Posterior vena cava (tissue), 2 donors: ENCODE results near the gene N4BP2. TPM values are rescaled to one million over a fixed set of nuclear protein-coding genes. Genes with fewer than 3 reads are reported as not detected.
"Not testable (repeated sequence)": the region's sequence is repeated elsewhere in the genome, so short reads cannot be mapped to it uniquely, and the experiment has no call there.

Source experiments
- DNase-seq: peaks from one replicate; pipeline ENCODE4 v3.0.0-alpha.2; 2020; ENCODE audit warnings: low spot score
- intact Hi-C, 2 donors: fragments of 100-400 bp; cut with DNase I; formaldehyde crosslinking; loops; one replicate each; pipeline versions ENCODE4 v1.14.1 to v1.14.2; 2022 to 2023
- total RNA-seq, 2 donors: library from RNA; stranded (reverse); fragmentation: NEBNext Ultra II Directional; extraction: Animal tissue kit (Norgen Biotek cat#: 25700); gene quantifications; one replicate each; pipeline ENCODE4 v1.2.1, GENCODE V29; 2021
- donor health status: DM: yes; HTN: yes; CAD: no.
- donor health status: DM: yes; HTN: yes; CAD: no.

N4BP2 gene
- total RNA-seq, 2 donors from 2014 or later = 7.9 to 9.1 TPM

DNA sequence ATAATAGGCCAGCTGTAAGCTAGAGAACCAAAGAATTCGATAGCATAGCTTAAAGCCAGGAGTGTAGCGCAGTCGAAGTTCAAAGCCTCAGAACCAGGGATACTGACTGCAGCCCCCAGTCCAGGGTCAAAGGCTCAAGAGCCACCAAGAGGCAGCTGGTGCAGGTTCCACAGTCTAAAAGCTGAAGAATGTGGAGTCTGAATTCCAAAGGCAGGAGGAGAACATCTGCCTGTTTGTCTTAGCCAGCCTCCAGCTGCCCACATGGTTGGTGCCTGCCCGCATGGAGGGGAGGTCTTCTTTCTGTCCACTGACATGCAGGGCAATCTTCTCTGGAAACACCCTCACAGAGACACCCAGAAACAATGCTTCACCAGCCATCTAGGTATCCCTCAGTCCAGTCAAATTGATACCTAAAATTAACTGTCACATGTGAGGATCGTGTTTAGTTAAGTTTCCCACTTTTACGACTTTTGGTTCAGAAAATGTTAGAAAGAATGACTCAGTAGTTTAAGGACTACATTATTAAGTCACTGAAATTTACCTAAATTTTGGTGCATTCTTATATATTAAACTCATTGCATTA, 87.4 kb downstream of the N4BP2 start:
- DNase-seq = no peak
- intact Hi-C loops = no loop called here

DNA sequence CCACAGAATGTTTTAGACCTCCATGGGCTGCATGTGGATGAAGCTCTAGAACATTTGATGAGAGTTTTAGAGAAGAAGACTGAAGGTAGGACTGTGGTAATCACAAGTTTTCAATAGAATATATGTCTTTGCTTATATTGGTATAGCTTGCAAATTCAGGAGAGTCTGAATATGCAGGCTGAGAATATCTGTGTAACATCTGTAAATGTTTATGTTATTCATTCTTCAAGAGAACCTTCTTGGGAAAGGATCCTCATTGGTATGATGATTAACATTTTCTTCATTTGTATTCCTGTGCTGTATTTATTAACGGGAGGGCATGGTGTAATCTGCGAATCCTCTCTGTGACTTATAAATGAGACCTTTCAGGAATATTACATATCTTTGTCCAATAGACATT, 88.1 kb downstream of the N4BP2 start:
- intact Hi-C loops = loop anchor here in 1 of 2 donors (5.0 kb wide), 1 partner anchor 168 kb away; no protein-coding TSS in a partner anchor

DNA sequence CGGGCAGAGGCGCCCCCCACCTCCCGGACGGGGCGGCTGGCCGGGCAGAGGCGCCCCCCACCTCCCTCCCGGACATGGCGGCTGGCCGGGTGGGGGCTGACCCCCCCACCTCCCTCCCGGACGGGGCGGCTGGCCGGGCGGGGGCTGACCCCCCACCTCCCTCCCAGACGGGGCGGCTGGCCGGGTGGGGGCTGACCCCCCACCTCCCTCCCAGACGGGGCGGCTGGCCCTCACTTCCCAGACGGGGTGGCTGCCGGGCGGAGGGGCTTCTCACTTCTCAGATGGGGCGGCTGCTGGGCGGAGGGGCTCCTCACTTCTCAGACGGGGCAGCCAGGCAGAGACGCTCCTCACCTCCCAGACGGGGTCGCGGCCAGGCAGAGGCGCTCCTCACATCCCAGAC, 90.8 kb downstream of the N4BP2 start:
- not testable (repeated sequence) for DNase-seq
- intact Hi-C loops = loop anchor here in 1 of 2 donors (5.0 kb wide), 1 partner anchor 165 kb away; no protein-coding TSS in a partner anchor

More for the DNA sequence above, 88.1 kb downstream of the N4BP2 start:
- DNase-seq = no peak

DNA sequence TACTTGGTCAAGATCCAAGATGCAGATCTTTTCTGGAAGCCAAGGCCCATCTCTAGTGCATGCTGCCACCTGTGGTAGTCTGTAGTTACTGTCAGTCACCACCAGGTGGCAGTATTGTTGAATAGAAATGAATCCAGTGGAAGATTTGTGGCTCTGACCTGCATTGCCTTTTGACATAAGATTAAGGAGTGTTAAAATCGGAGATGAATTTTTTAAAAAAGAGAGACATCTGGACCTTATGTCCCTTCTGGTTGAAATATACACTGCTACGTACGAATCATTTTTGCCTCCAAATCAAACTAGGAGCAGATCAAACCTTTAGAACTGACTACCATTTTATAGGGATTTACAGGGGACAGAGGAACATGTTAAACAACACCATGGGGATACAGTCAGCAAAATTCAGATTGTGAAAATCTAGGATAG, 93.3 kb downstream of the N4BP2 start:
- DNase-seq = no peak
- intact Hi-C loops = loop anchor here in 1 of 2 donors (5.0 kb wide), 1 partner anchor 162 kb away; no protein-coding TSS in a partner anchor

DNA sequence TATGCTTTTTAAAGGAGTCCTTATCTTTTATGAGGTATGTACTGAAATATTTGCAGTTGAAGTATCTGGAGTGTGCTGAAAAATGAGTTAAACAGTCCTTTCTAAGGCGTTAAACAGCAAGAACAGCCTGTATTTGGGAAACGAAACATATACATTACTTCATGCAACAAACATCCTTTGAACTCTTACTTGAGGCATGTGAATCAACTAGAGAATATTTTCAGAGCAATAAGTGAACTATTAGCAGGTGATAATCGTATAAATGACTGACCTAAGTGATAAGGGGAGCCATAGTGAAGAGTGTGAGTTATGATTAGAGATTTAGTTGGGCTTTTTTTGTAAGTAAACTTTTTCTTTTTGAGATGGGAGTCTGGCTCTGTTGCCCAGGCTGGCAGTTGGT, 94.3 kb downstream of the N4BP2 start:
- no peak for DNase-seq
- intact Hi-C loops = no loop called here

DNA sequence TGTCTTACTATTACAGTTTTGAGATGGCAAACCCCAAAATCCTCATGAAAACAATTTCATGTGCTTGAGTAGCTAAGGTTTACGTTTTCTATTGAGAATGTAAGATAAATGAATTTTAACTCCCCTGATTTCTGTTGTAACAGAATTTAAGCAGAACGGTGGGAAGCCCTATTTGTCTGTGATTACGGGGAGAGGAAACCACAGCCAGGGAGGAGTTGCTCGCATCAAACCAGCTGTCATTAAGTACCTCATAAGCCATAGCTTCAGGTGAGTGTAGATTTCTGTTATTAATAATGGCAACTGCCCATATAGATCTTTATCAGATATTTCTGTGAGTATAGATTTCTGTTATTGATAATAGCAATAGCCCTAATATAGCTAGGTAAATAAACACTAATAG, 96.0 kb downstream of the N4BP2 start:
- no peak for DNase-seq
- intact Hi-C loops = no loop called here

DNA sequence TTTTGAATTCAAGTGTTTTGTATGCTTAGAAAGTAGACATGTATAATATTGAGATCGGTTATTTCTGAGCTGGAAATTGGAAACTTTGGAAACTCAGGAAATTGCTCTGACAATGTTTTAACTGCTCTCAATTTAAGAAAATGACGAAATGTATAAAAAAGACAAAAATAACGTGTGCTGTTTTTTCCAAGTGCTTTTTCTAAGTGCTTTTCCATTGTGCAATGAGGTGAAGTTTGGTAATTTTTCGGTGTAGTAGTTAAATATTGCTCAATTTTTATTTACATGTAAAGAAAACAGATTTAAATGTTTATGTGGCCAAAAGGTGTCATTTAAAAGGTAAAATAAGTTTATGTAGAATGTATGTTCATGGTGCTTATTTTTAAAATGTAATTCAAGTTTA, 100.8 kb downstream of the N4BP2 start:
- no peak for DNase-seq
- intact Hi-C loops = no loop called here

DNA sequence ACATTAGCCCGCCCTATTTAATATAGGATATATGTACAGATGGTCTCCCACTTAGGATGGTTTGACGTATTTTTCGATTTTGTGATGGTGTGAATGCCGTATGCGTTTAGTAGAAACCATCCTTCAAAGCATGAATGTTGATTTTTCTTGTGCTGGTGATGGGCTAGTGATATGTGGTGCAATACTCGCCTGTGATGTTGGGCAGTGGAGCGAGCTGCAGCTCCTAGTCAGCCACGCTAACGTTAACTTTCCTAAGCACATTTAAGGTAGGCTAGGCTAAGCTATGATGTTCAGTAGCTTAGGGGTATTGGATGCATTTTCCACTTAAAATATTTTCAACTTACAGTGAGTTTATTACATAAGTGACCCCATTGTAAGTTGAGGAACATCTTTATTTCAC, 103.6 kb downstream of the N4BP2 start:
- intact Hi-C loops = loop anchor here in 1 of 2 donors (10.0 kb wide), 1 partner anchor 135 kb away; no protein-coding TSS in a partner anchor
- DNase-seq = no peak

DNA sequence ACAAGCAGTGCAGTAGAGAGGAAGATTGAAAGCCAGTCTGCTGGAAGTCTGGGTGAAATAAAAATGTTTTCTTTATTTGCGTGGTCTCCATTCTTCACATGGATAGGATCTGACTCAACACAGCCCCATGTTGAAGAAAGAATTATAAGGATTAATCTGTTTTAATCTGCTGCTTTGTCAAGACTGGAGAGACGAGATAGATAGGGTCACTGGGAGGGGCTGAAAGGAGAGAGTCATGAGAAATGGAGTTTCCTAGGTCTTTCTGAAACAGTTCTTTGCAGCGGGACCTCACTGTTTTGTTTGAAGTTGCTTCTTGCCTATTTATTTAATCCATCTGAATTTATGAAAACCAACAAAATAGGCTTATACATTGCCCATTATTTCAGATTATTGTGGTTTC, 107.8 kb downstream of the N4BP2 start:
- intact Hi-C loops = loop anchor here in 1 of 2 donors (10.0 kb wide), 1 partner anchor 130 kb away; no protein-coding TSS in a partner anchor
- DNase-seq = no peak

DNA sequence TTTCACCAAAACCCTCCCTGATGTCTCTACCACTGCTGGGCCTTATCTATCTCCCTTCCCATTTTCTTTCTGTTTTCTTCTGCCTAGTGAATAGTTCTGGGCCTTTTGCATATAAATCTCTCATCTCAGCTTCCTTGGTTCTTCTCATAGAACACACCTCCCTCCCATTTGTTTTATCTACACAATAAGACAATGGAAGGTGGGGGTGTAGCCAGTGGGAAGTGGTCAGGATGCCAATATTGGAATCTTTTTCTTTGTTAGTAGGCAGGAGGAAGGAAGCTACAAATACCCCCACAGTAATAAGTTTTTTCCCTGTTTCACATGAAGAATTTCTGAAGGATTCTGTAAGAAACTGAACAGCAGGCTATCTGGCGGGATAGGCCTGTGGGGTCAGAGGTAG, 109.3 kb downstream of the N4BP2 start:
- DNase-seq = no peak
- intact Hi-C loops = loop anchor here in 1 of 2 donors (10.0 kb wide), 1 partner anchor 129 kb away; no protein-coding TSS in a partner anchor

DNA sequence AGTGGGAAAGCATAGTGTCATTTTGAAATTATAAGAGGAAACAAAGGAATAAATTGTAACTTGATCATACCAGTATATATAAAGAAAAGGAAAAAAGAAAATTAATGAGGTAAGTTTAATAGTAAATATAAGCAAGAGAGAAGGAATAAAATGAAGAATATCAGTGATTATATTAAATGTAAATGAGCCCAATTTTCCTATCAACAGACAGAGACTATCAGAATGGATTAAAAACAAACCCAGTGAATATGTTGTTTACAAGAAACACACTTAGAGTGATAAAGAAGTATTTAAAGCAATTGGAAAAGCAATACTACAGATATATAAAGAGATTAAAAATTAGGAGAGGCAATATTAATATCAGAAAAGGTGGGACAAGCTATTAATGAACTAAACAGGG, 111.4 kb downstream of the N4BP2 start:
- intact Hi-C loops = loop anchor here in 1 of 2 donors (10.0 kb wide), 1 partner anchor 127 kb away; no protein-coding TSS in a partner anchor
- no peak for DNase-seq

DNA sequence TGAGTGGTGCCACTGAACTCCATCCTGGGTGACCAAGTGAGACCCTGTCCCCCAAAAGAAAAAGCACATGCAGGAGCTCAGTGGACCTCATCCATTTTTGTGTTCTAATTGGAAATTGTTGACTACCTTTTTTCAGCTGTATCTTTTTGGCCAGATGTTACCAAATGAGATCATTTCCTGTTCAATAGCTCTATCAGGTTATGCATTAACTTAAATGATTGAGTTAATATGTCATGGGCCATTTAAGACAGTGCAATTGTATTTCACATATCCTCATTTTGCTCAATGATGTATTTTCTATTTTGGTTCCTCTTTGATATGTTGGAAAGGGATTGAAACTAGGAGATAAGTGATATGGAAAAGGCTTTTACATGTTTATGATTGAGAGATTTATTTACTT, 113.9 kb downstream of the N4BP2 start:
- intact Hi-C loops = no loop called here
- DNase-seq = no peak

DNA sequence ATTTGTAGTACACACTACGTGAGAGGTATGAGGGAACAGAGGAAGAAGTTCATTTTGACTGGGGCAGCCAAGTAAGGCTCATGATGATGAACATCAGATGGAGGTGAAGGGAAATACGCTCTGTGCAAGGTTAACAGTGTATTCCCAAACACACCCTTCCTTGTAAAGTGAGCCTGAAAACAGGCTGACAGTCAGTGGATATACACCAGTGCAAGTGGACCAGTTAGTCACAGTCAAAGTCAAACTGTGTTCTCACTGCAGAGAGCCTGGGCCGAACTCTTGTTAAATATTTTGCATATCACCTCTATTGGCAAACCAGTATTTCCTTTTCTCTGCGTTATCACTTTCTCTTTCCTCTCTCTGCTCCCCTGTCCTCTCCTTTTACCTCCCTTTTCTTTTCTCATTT, 116.8 kb downstream of the N4BP2 start:
- no peak for DNase-seq
- intact Hi-C loops = no loop called here

DNA sequence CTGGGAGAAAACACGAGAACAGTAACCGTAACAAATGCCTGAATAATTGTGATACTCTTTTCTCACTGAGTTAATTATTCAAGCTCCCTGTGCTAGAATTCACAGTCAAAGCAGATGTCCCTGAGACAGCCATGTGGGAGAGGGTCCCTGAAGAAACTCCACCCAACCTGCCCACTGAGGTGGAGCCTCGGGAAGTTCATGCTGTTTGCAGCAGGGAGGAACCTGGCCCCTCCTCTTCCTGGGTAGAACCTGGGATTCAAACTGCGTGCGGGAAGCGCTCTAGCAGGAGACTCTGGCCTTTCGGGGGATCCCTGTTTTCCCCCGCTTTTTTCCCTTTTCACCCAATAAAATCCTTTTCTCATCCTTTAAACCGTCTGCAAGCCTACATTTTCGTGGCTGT, 120.0 kb downstream of the N4BP2 start:
- intact Hi-C loops = no loop called here

DNA sequence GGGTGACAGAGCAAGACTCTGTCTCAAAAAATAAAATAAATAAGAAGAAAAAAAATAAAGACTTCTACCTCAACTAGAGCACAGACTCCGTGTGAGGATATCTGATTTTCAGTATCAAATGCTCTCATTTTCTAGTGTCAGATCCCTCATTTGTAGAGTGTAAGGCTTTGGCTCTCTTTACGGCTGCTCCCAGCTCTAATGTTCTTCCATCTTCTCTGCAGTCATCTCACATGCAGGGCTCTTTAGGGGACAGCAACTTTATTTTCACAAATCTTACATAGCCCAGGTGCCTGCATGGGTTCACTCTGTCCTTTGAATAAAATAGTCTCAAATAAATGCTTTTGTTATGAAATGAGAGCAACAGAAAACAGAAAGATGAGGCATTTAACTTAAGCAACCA, 120.9 kb downstream of the N4BP2 start:
- DNase-seq = no peak
- intact Hi-C loops = no loop called here

More for the DNA sequence above, 120.0 kb downstream of the N4BP2 start:
- no peak for DNase-seq

DNA sequence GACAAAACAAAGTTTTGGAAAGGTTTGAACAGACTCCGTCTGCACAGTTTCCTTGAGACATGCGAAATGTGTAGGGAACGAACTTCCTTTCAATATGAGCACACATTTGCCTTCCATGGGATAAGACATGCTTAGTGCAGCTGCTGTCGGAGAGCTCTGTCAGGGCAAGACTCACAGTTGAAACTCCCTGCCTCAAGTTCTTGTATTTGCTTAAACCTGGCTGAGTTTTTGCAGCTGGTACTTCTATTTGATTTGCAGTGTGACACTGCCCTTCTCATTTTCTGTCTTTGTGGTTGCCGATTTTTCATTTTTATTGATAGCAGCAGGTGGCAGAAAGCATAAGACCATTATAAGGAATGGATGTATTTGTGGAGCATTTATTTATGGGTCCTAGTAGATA, 122.0 kb downstream of the N4BP2 start:
- no peak for DNase-seq
- intact Hi-C loops = no loop called here

DNA sequence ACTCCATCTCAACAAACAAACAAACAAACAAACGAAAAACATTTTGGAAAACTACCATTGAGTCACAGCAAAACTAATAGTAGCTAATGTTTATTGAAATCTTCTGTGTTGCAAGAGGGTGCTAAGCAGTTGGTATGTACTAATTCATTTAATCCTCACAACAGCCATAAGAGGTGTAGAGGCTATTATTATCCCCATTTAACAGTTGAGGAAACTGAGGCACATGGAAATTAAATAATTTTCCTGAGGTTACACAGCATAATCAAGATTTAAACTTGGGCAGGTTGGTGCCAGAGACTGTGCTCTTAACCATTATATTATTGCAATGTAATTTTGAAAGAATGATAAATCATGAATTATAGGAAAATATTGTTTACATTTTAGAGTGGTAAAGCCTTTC, 122.7 kb downstream of the N4BP2 start:
- intact Hi-C loops = no loop called here
- no peak for DNase-seq

DNA sequence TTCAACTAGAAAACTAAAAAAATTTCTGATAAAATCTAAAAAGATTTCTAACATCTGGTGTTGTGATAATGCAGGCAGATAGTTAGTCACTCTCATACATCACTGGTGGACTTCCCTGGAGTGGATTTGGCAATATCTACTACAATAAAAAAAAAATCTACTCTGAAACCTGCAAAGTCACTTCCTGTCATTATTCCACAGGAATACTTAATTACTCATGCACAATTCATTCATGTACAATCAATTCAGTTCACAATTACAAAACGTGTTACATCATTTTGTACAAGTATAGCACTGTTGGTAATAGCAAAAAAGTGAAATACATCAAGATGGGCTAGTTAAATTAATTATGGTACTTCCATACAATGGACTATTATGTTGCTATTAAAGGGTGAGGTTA, 123.7 kb downstream of the N4BP2 start:
- no peak for DNase-seq
- intact Hi-C loops = no loop called here

DNA sequence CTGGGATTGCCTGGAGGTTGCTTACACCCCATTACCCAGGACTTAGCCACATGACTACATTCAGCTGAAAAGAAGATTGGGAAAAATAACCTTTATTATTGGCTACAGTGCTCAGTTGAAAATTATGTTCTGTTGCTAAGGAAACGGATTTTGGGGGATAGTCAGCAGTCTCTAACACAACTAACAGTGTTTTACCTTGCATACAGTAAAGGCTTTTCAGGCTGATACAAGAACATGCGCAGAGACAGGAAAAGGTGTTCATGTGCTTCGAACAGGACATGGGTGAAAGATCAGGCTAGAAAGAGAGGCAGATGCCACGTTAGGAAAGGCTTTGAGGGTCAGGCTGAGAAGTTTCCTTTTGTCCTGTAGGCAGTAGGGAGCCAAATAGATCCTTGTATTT, 125.4 kb downstream of the N4BP2 start:
- intact Hi-C loops = no loop called here
- DNase-seq = no peak

DNA sequence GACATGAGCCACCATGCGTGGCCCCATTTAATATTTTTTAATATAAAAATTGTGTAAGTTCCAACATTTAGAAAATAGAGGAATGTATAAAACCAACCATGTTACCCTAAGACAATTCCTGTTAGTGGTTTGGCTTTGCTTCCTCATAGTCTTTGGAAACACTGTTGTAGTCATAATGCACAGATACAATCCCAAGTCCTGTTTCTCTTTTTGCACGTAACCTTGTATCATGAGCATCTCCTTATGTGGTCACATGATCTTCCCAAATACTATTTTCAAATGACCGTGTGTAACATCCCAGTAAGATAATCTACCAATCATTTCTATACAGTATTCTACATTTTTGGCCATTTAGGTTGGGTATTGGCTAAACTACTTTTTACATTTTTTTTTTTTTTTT, 126.3 kb downstream of the N4BP2 start:
- no peak for DNase-seq
- intact Hi-C loops = no loop called here

DNA sequence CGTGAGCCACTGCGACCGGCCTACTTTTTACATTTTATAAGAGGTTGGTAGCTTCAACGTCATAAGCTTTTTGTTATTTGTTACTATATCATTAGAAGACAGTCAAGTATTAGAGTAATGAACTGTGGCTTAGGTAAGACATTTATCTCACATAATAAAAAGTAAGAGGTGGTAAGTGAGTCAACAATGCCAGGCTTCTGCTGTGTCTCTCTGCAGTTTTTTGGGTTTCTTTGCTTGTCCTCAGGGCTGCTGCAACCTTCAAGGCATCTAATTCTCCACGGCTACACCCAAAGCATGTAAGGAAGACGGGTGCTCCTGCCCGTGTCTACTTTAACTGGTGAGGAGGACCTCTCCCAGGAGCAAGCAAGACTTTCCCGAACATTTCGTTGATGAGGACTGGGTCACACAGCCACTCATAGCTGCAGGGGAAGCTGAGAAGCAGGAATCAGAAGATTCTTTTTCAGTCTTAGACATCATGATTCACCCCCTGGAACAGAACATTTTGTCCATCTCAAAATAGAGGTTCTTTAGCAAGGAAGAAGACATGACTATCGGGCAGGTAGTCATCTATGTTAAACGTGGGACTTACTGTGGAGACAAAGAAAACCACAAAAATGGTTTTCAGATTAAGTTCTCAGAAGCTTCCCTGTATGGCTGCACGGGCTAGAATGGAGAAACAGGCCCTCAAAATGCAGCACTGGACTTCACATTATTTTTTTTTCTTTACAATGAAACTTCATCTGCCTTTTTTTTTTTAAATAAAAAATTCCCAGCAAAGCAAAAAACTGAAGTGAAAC, 127.2 kb downstream of the N4BP2 start:
- intact Hi-C loops = no loop called here
- DNase-seq = no peak
